ENCODE measurements around the gene IGF2R.

- TF ChIP-seq CTCF (IDR thresholded peaks at IDR 0.05 in 4 of 5, conservative IDR thresholded peaks at IDR 0.05 in 1 of 5) (no peak), POLR2A (IDR thresholded peaks at IDR 0.05) (no peak)
Observed at GRCh38 chr6:159974932-159975331, 6.0 kb downstream of the IGF2R start.

Measured in gastrocnemius medialis (tissue), 4 donors.